A549 (cell line): ENCODE measurements around the gene ZNF227.
"Not testable (repeated sequence)": the region's sequence is repeated elsewhere in the genome, so short reads cannot be mapped to it uniquely, and the experiment has no call there.

Experiments used
- CBX8 ChIP-seq: fragments of 200-600 bp; sonication (generic); IDR thresholded peaks from 2 replicates; pipeline ENCODE4 v1.6.1; 2016
- CTCF ChIP-seq: fragments of >200 bp; sonication (Bioruptor Twin); formaldehyde crosslinking; IDR thresholded peaks from 3 replicates; pipeline ENCODE4 v1.5.1; 2016
- E2F6 ChIP-seq: IDR thresholded peaks from 2 replicates; pipeline ENCODE4 v1.6.1; 2012; ENCODE audit warnings: low read depth, borderline replicate concordance
- EP300 ChIP-seq, 2 experiments: fragments of >200 bp; sonication (Bioruptor Twin); formaldehyde crosslinking; IDR thresholded peaks; 2 replicates in 1 of 2; 3 replicates in 1 of 2; pipeline ENCODE4 v1.6.1; 2016 to 2017
- KDM1A ChIP-seq: fragments of 200-600 bp; sonication (generic); IDR thresholded peaks from 2 replicates; pipeline ENCODE4 v1.6.1; 2016; ENCODE audit warnings: low read depth, mild to moderate bottlenecking
- RAD21 ChIP-seq, 2 experiments: fragments of >200 bp in 1 of 2; sonication (Bioruptor Twin) in 1 of 2; formaldehyde crosslinking in 1 of 2; IDR thresholded peaks in 1 of 2; conservative IDR thresholded peaks in 1 of 2; 2 replicates in 1 of 2; 3 replicates in 1 of 2; pipeline ENCODE4 v1.6.1; 2012 to 2018; ENCODE audit warnings: inconsistent platforms in 1 of 2
- RFX5 ChIP-seq: fragments of 450-650 bp; IDR thresholded peaks from 2 replicates; pipeline ENCODE4 v1.7.1; 2014; ENCODE audit warnings: antibody characterized with exemption, mild to moderate bottlenecking, moderate library complexity

GRCh38 chr19:44219926-44220325, 7.6 kb downstream of the ZNF227 start:
- TF ChIP-seq CTCF; KDM1A; RFX5; CBX8; EP300 (IDR thresholded peaks at IDR 0.05); RAD21 (conservative IDR thresholded peaks at IDR 0.05 in 1 of 2, IDR thresholded peaks at IDR 0.05 in 1 of 2); E2F6: not testable (repeated sequence)
